GM12891 (cell line): ENCODE measurements around the gene CLEC4M.

Experiments
- POLR2A ChIP-seq: IDR thresholded peaks from 2 replicates; pipeline ENCODE4 v1.6.1; 2011; ENCODE audit warnings: low read depth, low read length, control low read depth
- POLR2AphosphoS5 ChIP-seq: IDR thresholded peaks from 2 replicates; pipeline ENCODE4 v1.6.1; 2011; ENCODE audit warnings: low read depth, low read length, control low read depth
- TAF1 ChIP-seq: IDR thresholded peaks from 2 replicates; pipeline ENCODE4 v1.6.1; 2011; ENCODE audit warnings: low read depth, low read length, control low read depth

DNA sequence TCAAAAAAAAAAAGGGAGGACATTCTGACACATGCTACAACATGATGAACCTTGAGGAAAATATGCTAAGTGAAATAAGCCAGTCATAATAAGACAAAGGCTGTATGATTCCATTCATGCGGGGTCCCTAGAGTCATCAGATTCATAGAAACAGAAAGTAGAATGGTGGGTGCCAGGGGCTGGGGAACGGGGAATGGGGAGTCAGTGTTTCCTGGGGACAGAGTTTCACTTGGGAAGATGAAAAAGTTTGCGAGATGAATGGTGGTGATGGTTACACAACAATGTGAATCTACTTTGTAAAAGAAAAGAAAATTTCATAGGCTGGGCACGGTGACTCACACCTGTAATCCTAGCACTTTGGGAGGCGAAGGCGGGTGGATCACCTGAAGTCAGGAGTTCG is 25.0 kb upstream of the CLEC4M start:
- TF ChIP-seq POLR2A (no peak), TAF1 (no peak), POLR2AphosphoS5 (no peak)
